Esophagus muscularis mucosa (tissue), 4 donors: ENCODE results near the gene SUGP2.

Experiments
- CTCF ChIP-seq, 3 experiments: fragments of 200-600 bp in 2 of 3; fragments of 450-650 bp in 1 of 3; sonication (generic) in 2 of 3; IDR thresholded peaks; one replicate each; pipeline ENCODE4 v1.5.1; 2017 to 2019; ENCODE audit warnings: antibody characterized with exemption in 3 of 3, mild to moderate bottlenecking in 2 of 3, moderate library complexity in 1 of 3
- EP300 ChIP-seq: sonication (generic); formaldehyde crosslinking; IDR thresholded peaks from one replicate; pipeline ENCODE4 v1.6.1; 2017; ENCODE audit warnings: antibody characterized with exemption
- POLR2A ChIP-seq: fragments of 450-650 bp; IDR thresholded peaks from one replicate; pipeline ENCODE4 v1.6.1; 2017; ENCODE audit warnings: antibody characterized with exemption, moderate library complexity, mild to moderate bottlenecking, low read depth

GRCh38 chr19:18989316-18989715 is 44.0 kb downstream of the SUGP2 start:
- TF ChIP-seq POLR2A (no peak), CTCF (IDR thresholded peaks at IDR 0.05) (no peak), EP300 (no peak)
